HCEC 1CT (cell line): ENCODE measurements around the gene SLC16A11.
A peak's percentile ranks its signal among the peaks of the same experiment; 100 is the strongest.
"Not testable (repeated sequence)": the region's sequence is repeated elsewhere in the genome, so short reads cannot be mapped to it uniquely, and the experiment has no call there.

Experiments used
- DNase-seq: peaks from one replicate; pipeline ENCODE4 v3.0.0-alpha.2; 2017

SLC16A11 gene

DNA sequence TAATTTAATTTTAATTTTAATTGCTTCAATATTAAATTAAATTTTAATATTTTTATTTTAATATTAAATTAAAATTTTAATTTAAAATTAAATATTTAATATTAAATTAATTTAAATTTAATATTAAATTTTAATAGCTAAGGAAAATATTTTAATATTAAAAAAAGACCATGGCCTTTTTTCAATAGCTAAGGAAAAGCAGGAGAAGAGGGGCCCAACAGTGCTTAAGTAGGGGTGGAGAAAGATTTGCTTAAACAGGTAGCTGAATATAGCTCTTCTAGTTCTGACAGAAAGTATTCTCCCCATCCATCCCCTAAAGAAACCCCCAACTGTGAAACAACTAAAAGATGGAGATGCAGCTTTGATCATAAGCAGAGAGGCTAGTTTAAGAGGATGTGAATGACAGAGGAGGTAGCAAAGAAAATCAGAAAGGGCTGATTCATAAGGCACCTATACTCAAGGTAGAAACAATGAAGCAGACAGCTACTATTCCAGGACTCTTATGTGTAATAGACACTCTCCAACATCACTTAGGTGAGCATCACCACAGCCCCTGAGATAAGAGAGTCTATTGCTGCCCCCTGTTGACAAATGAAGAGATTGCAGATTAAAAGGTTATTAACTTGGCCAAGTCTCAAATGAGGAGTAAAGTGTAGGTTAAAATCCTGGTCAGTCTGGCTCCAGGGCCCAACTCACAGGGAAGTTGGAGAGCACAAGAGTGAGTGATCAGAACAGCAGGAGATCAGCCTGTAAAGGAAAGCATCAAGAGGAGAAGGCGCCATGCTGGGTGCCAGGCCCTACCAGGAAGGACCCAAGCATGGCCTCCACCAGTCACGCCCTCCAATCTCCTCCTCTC lies 39.3 kb downstream of the SLC16A11 start:
- peak; percentile 59 for DNase-seq

DNA sequence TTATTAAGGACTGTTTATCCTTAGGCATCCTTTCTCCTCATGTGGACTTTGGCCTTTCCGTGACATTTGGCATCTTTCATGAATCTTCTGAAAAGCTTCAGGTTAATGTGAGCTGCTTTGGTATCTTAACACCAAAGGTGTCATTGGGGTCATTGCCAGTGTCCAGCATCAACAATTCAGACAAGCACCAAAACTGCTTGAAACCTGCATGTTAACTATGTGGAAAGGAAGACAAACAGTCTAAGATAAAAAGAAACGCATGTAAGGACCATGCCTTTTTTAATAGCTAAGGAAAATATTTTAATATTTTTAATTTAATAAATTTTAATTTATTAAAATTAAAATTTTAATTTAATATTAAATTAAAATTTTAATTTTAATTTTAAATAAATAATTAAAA lies 40.1 kb downstream of the SLC16A11 start:
- DNase-seq: no peak

DNA sequence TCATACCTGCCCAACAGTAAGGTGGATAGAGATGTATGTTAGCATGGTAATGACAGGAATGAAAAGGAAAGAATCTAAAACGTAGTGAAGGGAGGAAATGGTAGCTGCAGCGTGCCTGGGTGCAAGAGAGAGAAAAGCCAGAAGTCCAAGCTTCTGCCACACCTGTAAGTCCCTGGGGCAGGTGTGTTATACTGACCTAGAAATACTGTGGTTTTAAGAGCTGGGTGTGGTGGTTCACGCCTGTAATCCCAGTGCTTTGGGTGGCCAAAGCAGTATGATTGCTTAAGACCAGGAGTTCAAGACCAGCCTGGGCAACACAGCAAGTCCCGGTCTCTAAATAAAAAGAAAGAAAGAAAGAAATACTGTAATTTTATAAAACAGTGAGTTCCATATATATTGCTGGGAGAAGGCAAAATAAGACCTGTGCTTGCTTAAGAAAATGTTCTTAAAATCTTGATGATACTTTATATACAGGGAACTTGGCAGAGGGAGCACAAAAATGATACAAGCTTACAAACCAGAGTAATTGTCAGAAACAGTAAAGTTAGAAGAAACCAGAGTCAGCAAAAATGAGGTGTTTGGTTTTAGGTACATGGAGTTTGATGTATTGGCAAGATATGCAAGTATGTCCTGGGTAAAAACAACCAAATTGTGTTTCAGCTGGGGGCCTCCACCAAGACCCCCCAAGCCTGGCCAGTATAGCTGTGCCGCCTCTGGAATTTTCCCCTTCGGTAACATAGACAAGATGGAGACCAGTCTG lies 41.4 kb downstream of the SLC16A11 start:
- DNase-seq: no peak

DNA sequence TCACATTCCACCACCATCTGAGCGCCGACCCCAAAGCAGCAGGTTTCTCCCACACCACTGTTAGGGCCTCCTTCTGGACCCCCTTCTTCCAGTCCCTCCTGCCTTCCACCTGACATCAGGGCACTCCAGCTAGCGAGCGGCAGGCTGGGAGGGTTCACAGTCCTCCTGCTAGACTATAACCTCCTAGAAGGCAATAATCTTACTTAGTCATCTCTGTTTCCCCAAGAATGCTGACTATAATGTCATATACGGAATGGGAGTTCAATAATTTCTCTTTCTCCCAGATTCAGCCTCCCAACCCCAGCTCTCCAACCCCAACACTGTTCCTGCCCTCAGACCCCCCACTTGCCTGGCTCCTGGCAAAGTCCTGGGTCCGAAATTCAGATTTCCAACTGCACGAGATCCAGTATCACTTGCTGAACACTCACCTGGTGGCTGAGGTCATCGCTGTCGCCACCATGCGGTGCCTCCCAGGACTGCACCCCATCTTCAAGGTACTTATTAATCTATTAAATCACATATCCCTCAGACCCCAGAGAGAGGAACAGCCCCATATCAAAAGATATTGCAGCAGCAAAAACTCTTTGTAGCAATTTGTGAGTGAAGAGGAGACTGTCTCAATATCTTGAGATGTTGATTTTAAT lies 42.5 kb downstream of the SLC16A11 start:
- peak; percentile 12 for DNase-seq

DNA sequence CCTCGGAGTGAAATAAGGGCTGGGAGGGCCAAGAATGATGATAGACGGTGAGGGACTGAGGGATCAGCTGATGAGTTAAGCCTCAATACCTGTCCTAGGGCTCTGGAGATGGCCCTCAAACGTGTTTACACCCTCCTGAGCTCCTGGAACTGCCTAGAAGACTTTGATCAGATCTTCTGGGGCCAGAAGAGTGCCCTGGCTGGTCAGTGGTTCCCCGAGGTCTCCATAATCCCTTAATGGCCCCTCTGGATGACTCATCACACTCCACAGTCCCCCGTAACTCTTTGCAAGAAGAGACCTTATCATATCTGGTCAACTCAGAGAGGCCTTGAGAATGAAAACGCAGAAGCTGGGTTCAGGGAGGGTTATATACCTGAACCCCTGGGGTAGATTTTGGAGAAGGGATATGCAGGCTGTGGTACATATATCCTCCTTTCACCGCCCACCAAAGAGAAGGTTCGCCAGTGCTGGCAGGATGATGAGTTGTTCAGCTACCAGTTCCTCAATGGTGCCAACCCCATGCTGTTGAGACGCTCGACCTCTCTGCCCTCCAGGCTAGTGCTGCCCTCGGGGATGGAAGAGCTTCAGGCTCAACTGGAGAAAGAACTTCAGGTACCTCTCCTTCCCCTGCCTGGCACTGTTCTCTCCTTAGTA lies 44.9 kb downstream of the SLC16A11 start:
- DNase-seq: no peak

DNA sequence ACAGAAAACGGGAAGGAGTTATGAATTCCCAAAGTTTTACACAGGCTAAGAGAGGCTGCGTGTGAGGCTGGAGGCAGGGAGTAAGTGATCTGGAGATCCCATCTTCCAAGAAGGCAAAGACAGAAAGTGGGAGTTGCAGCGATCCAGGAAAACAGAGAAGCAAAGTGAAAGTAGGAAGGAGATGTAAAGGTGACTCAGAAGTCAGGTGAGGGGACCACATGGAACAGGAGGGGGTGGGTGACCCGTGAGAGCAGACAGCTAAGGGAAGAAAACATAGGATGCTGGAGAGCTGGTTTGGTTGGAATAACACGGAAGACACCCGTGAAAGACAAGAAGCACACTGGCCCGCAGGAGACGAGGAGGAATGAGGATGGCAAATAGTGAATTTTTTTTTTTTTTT lies 46.7 kb downstream of the SLC16A11 start:
- DNase-seq: no peak

DNA sequence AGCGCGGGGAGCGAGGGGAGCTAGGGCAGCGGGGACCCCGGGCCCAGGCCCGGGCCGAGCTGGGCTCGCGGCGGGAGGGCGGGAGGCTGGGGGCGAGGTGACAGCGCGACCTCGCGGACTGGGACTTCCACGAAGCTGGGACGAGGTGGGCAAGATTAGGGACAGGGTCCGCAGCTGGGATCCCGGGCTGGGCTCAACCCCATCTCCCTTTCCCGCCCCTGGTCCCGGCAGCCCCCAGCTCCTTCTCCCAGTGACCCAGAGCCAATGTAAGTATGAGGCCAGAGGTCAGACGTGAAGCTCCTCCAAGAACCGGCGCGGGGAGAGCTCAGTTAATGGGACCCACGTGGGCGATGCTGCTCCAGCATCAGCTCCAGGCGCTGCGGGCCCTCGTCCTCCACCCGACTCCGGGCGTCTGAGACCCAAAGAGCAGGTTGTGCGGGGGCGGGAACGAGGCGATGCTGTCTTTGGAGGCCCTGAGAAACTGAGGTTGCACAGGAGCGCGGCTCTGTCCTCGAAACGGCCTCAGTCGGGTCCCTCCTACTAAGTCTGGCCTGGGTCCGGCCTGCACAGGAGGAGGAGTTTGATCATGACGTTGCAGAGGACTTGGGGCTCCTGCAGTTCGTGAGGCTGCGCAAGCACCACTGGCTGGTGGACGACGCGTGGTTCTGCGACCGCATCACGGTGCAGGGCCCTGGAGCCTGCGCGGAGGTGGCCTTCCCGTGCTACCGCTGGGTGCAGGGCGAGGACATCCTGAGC lies 47.5 kb downstream of the SLC16A11 start:
- DNase-seq: no peak

DNA sequence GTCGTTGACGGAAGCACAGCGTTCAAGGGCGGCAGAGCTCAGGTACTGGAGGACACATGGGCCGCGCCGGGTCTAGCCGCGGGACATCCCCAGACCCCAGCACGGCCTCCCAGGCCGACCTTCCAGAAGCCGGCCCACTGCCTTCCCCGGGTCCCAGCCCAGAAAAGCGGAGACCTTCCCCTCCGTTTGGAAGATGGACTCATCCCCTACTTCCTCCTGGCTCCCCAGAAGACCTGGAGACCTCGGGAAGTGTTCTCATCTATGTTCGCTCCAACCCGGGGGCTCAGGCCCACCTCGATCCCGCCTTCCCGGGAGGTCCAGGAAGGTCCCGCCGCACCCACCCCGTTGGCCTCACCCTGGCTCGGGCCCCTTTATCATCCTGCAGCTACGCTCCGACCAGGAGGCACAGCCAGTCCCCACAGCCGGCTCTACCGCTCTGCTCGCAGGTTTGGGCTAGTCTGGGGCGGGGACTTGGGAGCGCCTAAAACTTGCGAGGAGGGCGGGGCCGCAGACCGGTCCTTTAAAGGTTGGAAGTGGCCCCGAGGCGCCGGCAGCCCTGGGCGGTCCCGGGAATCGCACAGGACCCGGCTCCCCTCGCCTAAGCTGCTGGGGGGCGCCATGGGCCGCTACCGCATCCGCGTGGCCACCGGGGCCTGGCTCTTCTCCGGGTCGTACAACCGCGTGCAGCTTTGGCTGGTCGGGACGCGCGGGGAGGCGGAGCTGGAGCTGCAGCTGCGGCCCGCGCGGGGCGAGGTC lies 48.2 kb downstream of the SLC16A11 start, which contains the start of gene ALOX12:
ALOX12 (plus strand) TSS at position 550 of the 756 bp plus-strand sequence; CDS start at position 619, 69 bp downstream.
- DNase-seq: no peak

DNA sequence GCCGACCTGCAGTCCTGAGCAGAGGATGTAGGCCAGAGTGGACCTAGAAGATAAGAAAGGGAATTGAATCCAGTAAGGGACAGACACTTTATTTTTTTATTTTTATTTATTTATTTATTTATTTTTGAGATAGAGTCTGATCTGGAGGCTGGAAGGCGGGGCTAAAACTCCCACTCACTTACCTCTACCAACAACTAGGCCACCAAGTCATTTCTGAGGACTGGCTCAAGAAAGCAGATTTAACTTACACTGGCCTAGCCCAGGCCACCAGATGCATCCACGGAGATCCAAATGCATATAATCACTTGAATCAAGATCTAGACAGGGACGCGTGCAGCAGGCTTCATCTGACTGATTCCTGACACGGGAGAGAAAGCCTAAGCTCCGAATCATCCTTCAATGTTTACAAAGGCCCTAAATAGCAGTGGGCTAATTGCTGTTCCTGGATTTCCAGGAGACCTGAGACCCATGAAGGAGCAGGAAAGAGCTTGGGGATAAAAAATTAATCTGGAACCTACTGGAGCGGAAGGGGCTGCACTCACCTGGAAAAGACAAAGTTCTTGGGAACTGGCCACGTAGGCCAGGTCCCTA lies 49.1 kb downstream of the SLC16A11 start:
- no peak for DNase-seq

DNA sequence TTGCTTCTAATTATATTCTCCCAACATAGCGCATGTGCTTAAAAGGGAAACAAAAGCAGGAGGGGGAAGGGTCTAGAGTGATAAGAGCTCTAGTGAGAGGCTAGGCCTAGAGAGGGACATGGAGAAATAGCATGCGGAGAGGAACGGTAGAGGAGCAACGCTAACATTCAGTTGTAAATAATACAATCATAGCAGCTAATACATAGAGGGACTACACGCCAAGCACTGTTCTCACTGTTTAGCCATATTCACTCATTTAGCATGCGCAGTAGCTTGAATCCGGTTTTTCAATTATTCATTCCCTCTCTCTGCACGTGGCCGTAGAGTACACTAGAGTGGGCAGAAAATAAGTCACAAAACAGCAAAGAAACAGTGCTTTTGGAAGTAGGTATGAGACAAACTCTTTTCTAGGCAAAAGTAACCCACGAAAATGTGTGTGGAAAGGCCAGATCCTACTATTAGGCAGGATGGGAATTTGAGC lies 49.7 kb downstream of the SLC16A11 start:
- DNase-seq: no peak

DNA sequence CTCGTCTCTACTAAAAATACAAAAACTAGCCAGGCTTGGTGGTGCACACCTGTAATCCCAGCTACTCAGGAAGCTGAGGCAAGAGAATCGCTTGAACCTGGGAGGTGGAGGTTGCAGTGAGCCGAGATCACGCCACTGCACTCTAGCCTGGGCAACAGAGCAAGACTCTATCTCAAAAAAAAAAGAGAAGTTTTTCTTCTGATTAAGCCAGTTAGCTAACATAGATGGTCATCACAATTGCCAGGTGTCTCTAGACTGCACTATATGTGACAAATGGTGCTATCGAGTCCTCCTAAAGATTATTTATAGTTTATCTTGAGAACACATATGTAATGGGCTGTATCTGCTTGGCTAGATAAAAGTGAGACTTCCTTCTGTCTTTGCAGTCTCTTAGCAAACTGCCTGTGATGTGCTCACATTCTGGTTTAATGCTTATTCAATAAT lies 50.3 kb downstream of the SLC16A11 start:
- not testable (repeated sequence) for DNase-seq
